Nephron progenitor cell (in vitro differentiated cells): ENCODE measurements around the gene CAPN3.

Experiments used
- DNase-seq: peaks from one replicate; pipeline ENCODE4 v3.0.0; 2021
- H3K27ac Mint-ChIP-seq: 2 replicates; pipeline ENCODE4 v1.8.0; 2021; ENCODE audit warnings: mild to moderate bottlenecking, moderate library complexity, mixed read lengths
- H3K27me3 Mint-ChIP-seq: 2 replicates; pipeline ENCODE4 v1.8.0; 2021; ENCODE audit warnings: mild to moderate bottlenecking, low read depth, mixed read lengths; ENCODE audit not compliant: poor library complexity
- H3K36me3 Mint-ChIP-seq: 2 replicates; pipeline ENCODE4 v1.8.0; 2021; ENCODE audit warnings: low read depth, mixed read lengths
- H3K4me1 Mint-ChIP-seq: 2 replicates; pipeline ENCODE4 v1.8.0; 2021; ENCODE audit warnings: mixed read lengths
- H3K4me3 Mint-ChIP-seq: 2 replicates; pipeline ENCODE4 v1.8.0; 2021; ENCODE audit warnings: mild to moderate bottlenecking, moderate library complexity, mixed read lengths
- H3K9me3 Mint-ChIP-seq: 2 replicates; pipeline ENCODE4 v1.8.0; 2021; ENCODE audit warnings: mild to moderate bottlenecking, moderate library complexity, mixed read lengths
- TF ChIP-seq, protein P1 (sequence below): fragments of 200-600 bp; sonication (generic); IDR thresholded peaks from 2 replicates; pipeline ENCODE4 v1.5.0; 2021; ENCODE audit warnings: antibody characterized with exemption

CAPN3 gene

DNA sequence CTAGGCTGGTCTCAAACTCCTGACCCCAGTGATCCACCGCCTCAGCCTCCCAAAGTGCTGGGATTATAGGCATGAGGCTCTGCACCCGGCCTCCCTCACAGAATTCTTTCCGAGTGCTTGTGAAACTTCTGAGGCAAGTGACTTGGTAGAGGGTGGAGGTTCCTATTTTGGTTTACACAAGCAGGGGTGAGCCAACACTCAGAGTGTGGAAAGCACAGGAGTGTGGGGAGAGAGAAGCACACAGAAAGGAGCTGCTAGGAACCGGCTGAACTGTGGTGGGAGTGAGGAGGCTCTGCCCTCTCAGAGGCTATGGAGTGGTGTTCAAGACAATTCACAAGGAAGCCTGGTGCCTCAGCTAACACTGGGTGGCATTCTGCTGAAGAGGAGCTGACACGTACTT is 7.7 kb downstream of the CAPN3 start:
- Mint-ChIP-seq H3K36me3 (peaks cover 7% of the 10 kb centered on the region), H3K27me3 (peaks cover 56% of the 10 kb centered on the region), H3K27ac (no peak overlapping the region), H3K4me3 (no peak overlapping the region), H3K4me1 (no peaks in the 10 kb centered on the region), H3K9me3 (peaks cover 30% of the 10 kb centered on the region)
- TF ChIP-seq, protein P1, sequence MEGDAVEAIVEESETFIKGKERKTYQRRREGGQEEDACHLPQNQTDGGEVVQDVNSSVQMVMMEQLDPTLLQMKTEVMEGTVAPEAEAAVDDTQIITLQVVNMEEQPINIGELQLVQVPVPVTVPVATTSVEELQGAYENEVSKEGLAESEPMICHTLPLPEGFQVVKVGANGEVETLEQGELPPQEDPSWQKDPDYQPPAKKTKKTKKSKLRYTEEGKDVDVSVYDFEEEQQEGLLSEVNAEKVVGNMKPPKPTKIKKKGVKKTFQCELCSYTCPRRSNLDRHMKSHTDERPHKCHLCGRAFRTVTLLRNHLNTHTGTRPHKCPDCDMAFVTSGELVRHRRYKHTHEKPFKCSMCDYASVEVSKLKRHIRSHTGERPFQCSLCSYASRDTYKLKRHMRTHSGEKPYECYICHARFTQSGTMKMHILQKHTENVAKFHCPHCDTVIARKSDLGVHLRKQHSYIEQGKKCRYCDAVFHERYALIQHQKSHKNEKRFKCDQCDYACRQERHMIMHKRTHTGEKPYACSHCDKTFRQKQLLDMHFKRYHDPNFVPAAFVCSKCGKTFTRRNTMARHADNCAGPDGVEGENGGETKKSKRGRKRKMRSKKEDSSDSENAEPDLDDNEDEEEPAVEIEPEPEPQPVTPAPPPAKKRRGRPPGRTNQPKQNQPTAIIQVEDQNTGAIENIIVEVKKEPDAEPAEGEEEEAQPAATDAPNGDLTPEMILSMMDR, result no peak
- DNase-seq, result no peak

DNA sequence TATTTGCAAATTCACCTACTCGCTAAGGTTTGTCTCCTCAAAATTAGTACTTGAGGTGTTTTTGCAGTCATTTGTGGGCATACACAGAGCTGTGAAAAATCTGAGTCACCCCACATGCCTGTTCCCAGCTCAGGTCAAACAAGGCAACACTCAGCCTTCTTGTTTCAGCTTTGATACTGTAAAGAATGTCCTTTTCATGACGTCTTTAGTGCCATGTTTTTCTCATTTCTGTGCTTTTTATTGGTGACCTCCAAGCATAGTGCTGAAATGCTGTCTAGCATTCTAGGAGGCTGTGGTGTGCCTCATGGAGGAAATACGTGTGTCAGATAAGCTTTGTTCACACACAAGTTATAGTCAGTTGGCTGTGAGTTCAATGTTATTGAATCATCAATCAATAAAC is 8.8 kb downstream of the CAPN3 start:
- Mint-ChIP-seq H3K9me3 (peaks cover 30% of the 10 kb centered on the region), H3K27me3 (peaks cover 62% of the 10 kb centered on the region), H3K36me3 (peaks cover 7% of the 10 kb centered on the region), H3K4me3 (no peak overlapping the region), H3K4me1 (no peaks in the 10 kb centered on the region), H3K27ac (no peak overlapping the region)
- TF ChIP-seq, protein P1, result no peak
- DNase-seq, result no peak

- H3K27ac Mint-ChIP-seq, result no peak overlapping the region
- H3K36me3 Mint-ChIP-seq, result peaks cover 7% of the 10 kb centered on the region
- TF ChIP-seq, protein P1, result no peak
- DNase-seq, result no peak
- H3K27me3 Mint-ChIP-seq, result peaks cover 60% of the 10 kb centered on the region
- H3K4me3 Mint-ChIP-seq, result no peak overlapping the region
- peaks cover 5% of the 10 kb centered on the region for H3K4me1 Mint-ChIP-seq
- peaks cover 30% of the 10 kb centered on the region for H3K9me3 Mint-ChIP-seq
These were observed 11.8 kb downstream of the CAPN3 start for GRCh38 chr15:42371096-42371495.

DNA sequence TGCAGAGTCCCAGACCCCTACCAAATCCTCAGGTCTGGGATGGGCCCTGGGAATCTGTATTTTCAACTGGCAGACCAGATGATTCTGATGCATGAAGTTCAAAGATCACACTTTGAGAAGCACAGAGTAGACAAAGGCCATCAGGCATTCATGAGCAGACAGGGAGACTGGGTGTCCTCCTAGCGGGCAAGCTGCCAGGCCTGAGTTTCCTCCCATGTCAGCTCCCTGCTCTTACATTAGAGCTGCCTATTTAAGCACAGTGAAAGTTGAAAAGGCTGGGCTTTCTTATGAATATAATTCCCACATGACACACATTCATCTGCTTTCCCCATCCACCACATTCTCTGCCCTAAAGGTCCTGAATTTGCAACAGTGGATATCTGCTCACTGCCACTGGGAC is 14.0 kb downstream of the CAPN3 start:
- peaks cover 52% of the 10 kb centered on the region for H3K27me3 Mint-ChIP-seq
- no peak overlapping the region for H3K4me3 Mint-ChIP-seq
- H3K27ac Mint-ChIP-seq, result no peak overlapping the region
- peaks cover 11% of the 10 kb centered on the region for H3K4me1 Mint-ChIP-seq
- H3K36me3 Mint-ChIP-seq, result peaks cover 7% of the 10 kb centered on the region
- TF ChIP-seq, protein P1, result no peak
- H3K9me3 Mint-ChIP-seq, result peaks cover 44% of the 10 kb centered on the region
- DNase-seq, result no peak

DNA sequence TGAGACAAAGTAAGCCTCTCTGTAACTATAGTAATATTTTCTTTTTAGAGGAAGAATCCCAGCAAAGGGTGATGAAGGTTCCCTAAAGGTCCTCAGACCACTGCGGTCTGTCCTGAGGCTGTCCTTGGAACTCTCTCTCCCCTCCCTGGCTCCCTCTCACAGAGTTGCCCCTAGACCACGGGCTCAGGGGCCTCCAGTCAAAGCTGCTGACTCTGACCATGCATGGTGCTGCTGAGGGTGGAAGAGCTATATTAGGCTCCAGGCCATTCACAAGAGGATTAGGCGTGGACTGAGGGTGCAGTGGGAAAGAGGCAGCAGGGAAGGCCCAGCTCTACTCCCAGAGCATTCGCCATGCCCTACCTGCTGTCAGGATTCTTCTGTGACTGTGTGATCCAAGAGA is 14.6 kb downstream of the CAPN3 start:
- H3K27ac Mint-ChIP-seq, result no peak overlapping the region
- H3K36me3 Mint-ChIP-seq, result peaks cover 7% of the 10 kb centered on the region
- TF ChIP-seq, protein P1, result no peak
- peaks cover 46% of the 10 kb centered on the region for H3K9me3 Mint-ChIP-seq
- H3K27me3 Mint-ChIP-seq, result peaks cover 53% of the 10 kb centered on the region
- H3K4me1 Mint-ChIP-seq, result peaks cover 11% of the 10 kb centered on the region
- DNase-seq, result no peak
- no peak overlapping the region for H3K4me3 Mint-ChIP-seq

DNA sequence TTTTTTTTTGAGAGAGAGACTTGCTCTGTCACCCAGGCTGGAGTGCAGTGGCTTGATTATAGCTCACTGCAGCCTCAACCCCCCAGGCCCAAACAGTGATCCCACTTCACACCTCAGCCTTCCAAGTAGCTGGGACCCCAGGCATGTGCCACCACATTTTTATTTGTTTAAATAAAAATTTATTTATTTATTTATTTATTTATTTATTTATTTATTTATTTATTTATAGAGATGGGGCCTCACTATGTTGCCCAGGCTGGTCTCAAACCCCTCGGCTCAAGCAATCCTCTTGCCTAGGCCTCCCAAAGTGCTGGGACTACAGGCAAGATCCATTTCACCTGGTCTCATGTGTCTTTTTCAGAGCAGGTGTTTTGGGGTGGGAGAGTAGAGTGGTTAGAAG is 15.5 kb downstream of the CAPN3 start:
- H3K4me3 Mint-ChIP-seq, result no peak overlapping the region
- H3K27ac Mint-ChIP-seq, result no peak overlapping the region
- DNase-seq, result no peak
- peaks cover 53% of the 10 kb centered on the region for H3K27me3 Mint-ChIP-seq
- peaks cover 11% of the 10 kb centered on the region for H3K4me1 Mint-ChIP-seq
- H3K36me3 Mint-ChIP-seq, result peaks cover 7% of the 10 kb centered on the region
- peaks cover 46% of the 10 kb centered on the region for H3K9me3 Mint-ChIP-seq
- TF ChIP-seq, protein P1, result no peak
